Thoracic aorta (tissue), 2 donors: ENCODE data around the gene DNAH11. TPM values are rescaled to one million over a fixed set of nuclear protein-coding genes. Genes with fewer than 3 reads are reported as not detected.
"Not testable (repeated sequence)": the region's sequence is repeated elsewhere in the genome, so short reads cannot be mapped to it uniquely, and the experiment has no call there.

Source experiments
- ATAC-seq: fragments of 150-250 bp; one replicate; pipeline ENCODE4 v1.8.0; 2017; ENCODE audit warnings: low read depth; ENCODE audit not compliant: insufficient number of reproducible peaks, low FRiP score
- DNase-seq: peaks from one replicate; pipeline ENCODE4 v3.0.0-alpha.2; 2020; ENCODE audit warnings: low spot score
- H3K27ac ChIP-seq, 2 donors: fragments of 200-600 bp; sonication (generic); 1 replicate in 1 of 2; 2 replicates in 1 of 2; pipeline ENCODE4 v1.5.1; 2016; ENCODE audit warnings: mild to moderate bottlenecking in 2 of 2, moderate library complexity in 2 of 2
- H3K27me3 ChIP-seq: fragments of 200-600 bp; sonication (generic); replicated peaks from 2 replicates; pipeline ENCODE4 v1.6.0; 2016; ENCODE audit warnings: mild to moderate bottlenecking; ENCODE audit not compliant: insufficient read depth
- H3K36me3 ChIP-seq: fragments of 200-600 bp; sonication (generic); one replicate; pipeline ENCODE4 v1.5.1; 2016
- H3K4me1 ChIP-seq, 2 donors: fragments of 200-600 bp; sonication (generic); 1 replicate in 1 of 2; 2 replicates in 1 of 2; pipeline versions ENCODE4 v1.5.1 to v1.6.0; 2016; ENCODE audit warnings: low read depth in 2 of 2, mild to moderate bottlenecking in 1 of 2; ENCODE audit not compliant: control insufficient read depth in 1 of 2
- H3K4me3 ChIP-seq: fragments of 200-600 bp; sonication (generic); 2 replicates; pipeline ENCODE4 v1.5.1; 2016; ENCODE audit warnings: mild to moderate bottlenecking
- H3K9me3 ChIP-seq: fragments of 200-600 bp; sonication (generic); 2 replicates; pipeline ENCODE4 v1.5.1; 2016
- total RNA-seq, 2 donors: library from RNA; depleted of rRNA; stranded (reverse); fragments of >200 nt; gene quantifications; one replicate each; pipeline versions ENCODE4 v1.1.0 to v1.2.3, GENCODE V29; 2016
- TF ChIP-seq, protein P1 (sequence below): fragments of 200-600 bp; sonication (generic); IDR thresholded peaks from one replicate; pipeline ENCODE4 v1.5.1; 2019; ENCODE audit warnings: antibody characterized with exemption

DNAH11 gene
- total RNA-seq, 2 donors from 2014 or later = 1.9 to 16.2 TPM

GRCh38 chr7:21719846-21720245 is 177.0 kb downstream of the DNAH11 start:
- Histone ChIP-seq H3K27ac (no peak overlapping the region), H3K4me3 (no peak overlapping the region), H3K4me1 (no peaks in the 10 kb centered on the region), H3K9me3 (no peaks in the 10 kb centered on the region), H3K27me3 (no peaks in the 10 kb centered on the region), H3K36me3 (no peaks in the 10 kb centered on the region)
- no peak for ATAC-seq
- TF ChIP-seq, protein P1, sequence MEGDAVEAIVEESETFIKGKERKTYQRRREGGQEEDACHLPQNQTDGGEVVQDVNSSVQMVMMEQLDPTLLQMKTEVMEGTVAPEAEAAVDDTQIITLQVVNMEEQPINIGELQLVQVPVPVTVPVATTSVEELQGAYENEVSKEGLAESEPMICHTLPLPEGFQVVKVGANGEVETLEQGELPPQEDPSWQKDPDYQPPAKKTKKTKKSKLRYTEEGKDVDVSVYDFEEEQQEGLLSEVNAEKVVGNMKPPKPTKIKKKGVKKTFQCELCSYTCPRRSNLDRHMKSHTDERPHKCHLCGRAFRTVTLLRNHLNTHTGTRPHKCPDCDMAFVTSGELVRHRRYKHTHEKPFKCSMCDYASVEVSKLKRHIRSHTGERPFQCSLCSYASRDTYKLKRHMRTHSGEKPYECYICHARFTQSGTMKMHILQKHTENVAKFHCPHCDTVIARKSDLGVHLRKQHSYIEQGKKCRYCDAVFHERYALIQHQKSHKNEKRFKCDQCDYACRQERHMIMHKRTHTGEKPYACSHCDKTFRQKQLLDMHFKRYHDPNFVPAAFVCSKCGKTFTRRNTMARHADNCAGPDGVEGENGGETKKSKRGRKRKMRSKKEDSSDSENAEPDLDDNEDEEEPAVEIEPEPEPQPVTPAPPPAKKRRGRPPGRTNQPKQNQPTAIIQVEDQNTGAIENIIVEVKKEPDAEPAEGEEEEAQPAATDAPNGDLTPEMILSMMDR = no peak
- no peak for DNase-seq

GRCh38 chr7:21722371-21722770 is 179.5 kb downstream of the DNAH11 start:
- TF ChIP-seq, protein P1 = peak; percentile 8
- H3K27ac ChIP-seq = no peak overlapping the region
- DNase-seq = no peak
- no peaks in the 10 kb centered on the region for H3K9me3 ChIP-seq
- ATAC-seq = no peak
- H3K36me3 ChIP-seq = no peaks in the 10 kb centered on the region
- H3K4me1 ChIP-seq = no peaks in the 10 kb centered on the region
- no peak overlapping the region for H3K4me3 ChIP-seq
- no peaks in the 10 kb centered on the region for H3K27me3 ChIP-seq

- no peak overlapping the region for H3K27ac ChIP-seq
- no peak overlapping the region for H3K4me3 ChIP-seq
- TF ChIP-seq, protein P1 = no peak
- ATAC-seq (no peak), DNase-seq (no peak)
- H3K4me1 ChIP-seq = no peaks in the 10 kb centered on the region
- H3K27me3 ChIP-seq = no peaks in the 10 kb centered on the region
- no peaks in the 10 kb centered on the region for H3K36me3 ChIP-seq
- H3K9me3 ChIP-seq = no peaks in the 10 kb centered on the region
Measured at GRCh38 chr7:21724562-21724961, 181.7 kb downstream of the DNAH11 start.

DNA sequence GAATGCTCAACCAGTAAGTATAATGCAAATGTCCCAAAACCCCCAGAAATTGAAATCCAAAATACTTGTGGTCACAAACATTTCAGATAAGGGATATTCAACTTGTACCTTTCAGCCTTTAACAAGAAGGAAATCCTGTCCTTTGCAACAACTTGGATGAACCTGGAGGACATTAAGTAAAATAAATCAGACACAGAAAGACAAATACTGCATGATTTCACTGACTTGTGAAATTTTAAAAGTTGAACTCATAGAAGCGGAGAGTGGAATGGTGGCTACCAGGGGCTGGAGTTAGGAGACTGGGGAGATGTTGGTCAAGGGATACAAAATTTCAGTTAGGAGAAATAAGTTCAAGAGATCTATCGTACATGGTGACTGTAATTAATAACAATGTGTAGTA is 187.6 kb downstream of the DNAH11 start:
- ATAC-seq = no peak
- Histone ChIP-seq H3K4me1 (no peaks in the 10 kb centered on the region), H3K27ac (no peak overlapping the region), H3K4me3 (no peak overlapping the region), H3K27me3 (no peaks in the 10 kb centered on the region), H3K9me3 (no peaks in the 10 kb centered on the region), H3K36me3 (no peaks in the 10 kb centered on the region)
- DNase-seq = no peak
- TF ChIP-seq, protein P1 = no peak

DNA sequence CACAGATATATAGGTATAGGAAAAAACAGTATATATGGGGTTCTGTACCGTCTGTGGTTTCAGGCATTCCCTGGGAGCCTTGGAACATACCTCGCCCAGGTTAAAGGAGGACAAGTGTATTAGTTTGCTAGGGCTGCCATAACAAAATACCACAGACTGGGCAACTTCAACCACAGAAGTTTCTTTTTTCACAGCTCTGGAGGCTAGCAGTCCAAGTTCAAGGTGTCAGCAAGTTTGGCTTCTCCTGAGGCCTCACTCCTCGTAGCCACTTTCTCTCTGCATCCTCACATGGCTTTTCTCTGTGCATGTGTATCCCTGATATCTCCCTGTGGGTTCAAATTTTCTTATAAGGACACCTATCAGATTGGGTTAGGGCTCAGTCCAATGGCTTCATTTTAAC is 189.1 kb downstream of the DNAH11 start:
- Histone ChIP-seq H3K9me3 (no peaks in the 10 kb centered on the region), H3K4me3 (no peak overlapping the region), H3K36me3 (no peaks in the 10 kb centered on the region), H3K27me3 (no peaks in the 10 kb centered on the region), H3K4me1 (no peaks in the 10 kb centered on the region), H3K27ac (no peak overlapping the region)
- DNase-seq = no peak
- ATAC-seq = no peak
- TF ChIP-seq, protein P1 = no peak

DNA sequence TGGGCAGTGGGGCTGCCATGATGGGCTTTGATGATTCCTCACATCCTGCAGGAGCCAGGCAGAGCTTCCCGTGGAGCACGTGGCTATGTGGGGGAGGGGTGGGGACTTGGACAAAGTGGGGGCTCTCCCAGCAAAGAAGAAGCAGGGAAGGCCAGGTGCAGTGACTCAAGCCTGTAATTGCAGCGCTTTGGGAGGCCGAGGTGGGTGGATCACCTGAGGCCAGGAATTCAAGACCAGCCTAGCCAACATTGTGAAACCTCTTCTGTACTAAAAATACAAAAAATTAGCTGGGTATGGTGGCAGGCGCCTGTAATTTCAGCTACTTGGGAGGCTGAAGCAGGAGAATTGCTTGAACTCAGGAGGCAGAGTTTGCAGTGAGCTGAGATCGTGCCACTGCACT is 190.1 kb downstream of the DNAH11 start:
- H3K4me1 ChIP-seq, H3K27ac ChIP-seq, ATAC-seq, H3K9me3 ChIP-seq, H3K27me3 ChIP-seq, H3K4me3 ChIP-seq, DNase-seq, H3K36me3 ChIP-seq: not testable (repeated sequence)
